Measurements from ENCODE around the gene RAVER1.

Gene RAVER1

GRCh38 chr19:10316229-10317044 is 16.9 kb downstream of the RAVER1 start:
- no peak overlapping the region for H2AFZ ChIP-seq (ENCODE audit: low read length, unreplicated experiment)

GRCh38 chr19:10315335-10316214 is 17.8 kb downstream of the RAVER1 start, which contains the start of gene FDX2:
Gene FDX2 (minus strand): TSS chr19:10316015. CDS start chr19:10315996, 19 bp downstream.
- H3K27ac ChIP-seq (ENCODE audit: low read depth, low read length): peak within 1 kb of the TSS; percentile 14; the same call in 1 of the 2 replicates
- no peaks in the 10 kb centered on the region for H3K36me3 ChIP-seq (ENCODE audit: insufficient read depth, low read length)
- no peaks in the 10 kb centered on the region for H3K27me3 ChIP-seq (ENCODE audit: insufficient read depth, low read length)
- H2AFZ ChIP-seq (ENCODE audit: low read length, unreplicated experiment): no peak within 1 kb of the TSS
- no peaks in the 10 kb centered on the region for H3K4me1 ChIP-seq (ENCODE audit: control insufficient read depth, insufficient read depth, low read length, unreplicated experiment)
- peaks cover 6% of the 10 kb centered on the region for H3K79me2 ChIP-seq (ENCODE audit: control insufficient read depth, insufficient read depth, low read length, unreplicated experiment)
- peak within 1 kb of the TSS; percentile 87 for H3K4me3 ChIP-seq (ENCODE audit: low read depth, low read length)

More at GRCh38 chr19:10316229-10317044, 16.9 kb downstream of the RAVER1 start:
- Histone ChIP-seq H3K27ac (ENCODE audit: low read depth, low read length) (no peak overlapping the region), H3K36me3 (ENCODE audit: insufficient read depth, low read length) (no peaks in the 10 kb centered on the region), H3K27me3 (ENCODE audit: insufficient read depth, low read length) (no peaks in the 10 kb centered on the region), H3K4me3 (ENCODE audit: low read depth, low read length) (peak overlapping the region; percentile 87; the same call in 1 of the 2 replicates), H3K4me1 (ENCODE audit: control insufficient read depth, insufficient read depth, low read length, unreplicated experiment) (no peaks in the 10 kb centered on the region), H3K79me2 (ENCODE audit: control insufficient read depth, insufficient read depth, low read length, unreplicated experiment) (peaks cover 6% of the 10 kb centered on the region)

GRCh38 chr19:10309423-10309822 is 23.9 kb downstream of the RAVER1 start, which contains the start of gene ZGLP1:
Gene ZGLP1 (minus strand): TSS chr19:10309815.
- H3K4me3 ChIP-seq (ENCODE audit: low read depth, low read length): no peak within 1 kb of the TSS
- H3K36me3 ChIP-seq (ENCODE audit: insufficient read depth, low read length): no peaks in the 10 kb centered on the region
- peaks cover 3% of the 10 kb centered on the region for H3K79me2 ChIP-seq (ENCODE audit: control insufficient read depth, insufficient read depth, low read length, unreplicated experiment)
- H2AFZ ChIP-seq (ENCODE audit: low read length, unreplicated experiment): no peak within 1 kb of the TSS
- no peaks in the 10 kb centered on the region for H3K27me3 ChIP-seq (ENCODE audit: insufficient read depth, low read length)
- H3K4me1 ChIP-seq (ENCODE audit: control insufficient read depth, insufficient read depth, low read length, unreplicated experiment): peaks cover 4% of the 10 kb centered on the region
- H3K27ac ChIP-seq (ENCODE audit: low read depth, low read length): no peak within 1 kb of the TSS

GRCh38 chr19:10306327-10306726 is 27.0 kb downstream of the RAVER1 start:
- H3K27ac ChIP-seq (ENCODE audit: low read depth, low read length): no peak overlapping the region
- no peak overlapping the region for H3K4me3 ChIP-seq (ENCODE audit: low read depth, low read length)
- no peaks in the 10 kb centered on the region for H3K36me3 ChIP-seq (ENCODE audit: insufficient read depth, low read length)
- peaks cover 15% of the 10 kb centered on the region for H3K4me1 ChIP-seq (ENCODE audit: control insufficient read depth, insufficient read depth, low read length, unreplicated experiment)
- no peak overlapping the region for H2AFZ ChIP-seq (ENCODE audit: low read length, unreplicated experiment)
- no peaks in the 10 kb centered on the region for H3K79me2 ChIP-seq (ENCODE audit: control insufficient read depth, insufficient read depth, low read length, unreplicated experiment)
- no peaks in the 10 kb centered on the region for H3K27me3 ChIP-seq (ENCODE audit: insufficient read depth, low read length)

GRCh38 chr19:10305139-10305806 is 28.1 kb downstream of the RAVER1 start:
- Histone ChIP-seq H2AFZ (ENCODE audit: low read length, unreplicated experiment) (no peak overlapping the region), H3K4me1 (ENCODE audit: control insufficient read depth, insufficient read depth, low read length, unreplicated experiment) (peaks cover 15% of the 10 kb centered on the region), H3K79me2 (ENCODE audit: control insufficient read depth, insufficient read depth, low read length, unreplicated experiment) (no peaks in the 10 kb centered on the region), H3K27ac (ENCODE audit: low read depth, low read length) (no peak overlapping the region), H3K36me3 (ENCODE audit: insufficient read depth, low read length) (no peaks in the 10 kb centered on the region), H3K4me3 (ENCODE audit: low read depth, low read length) (no peak overlapping the region), H3K27me3 (ENCODE audit: insufficient read depth, low read length) (no peaks in the 10 kb centered on the region)

GRCh38 chr19:10299545-10300458 is 33.5 kb downstream of the RAVER1 start:
- H3K79me2 ChIP-seq (ENCODE audit: control insufficient read depth, insufficient read depth, low read length, unreplicated experiment): no peaks in the 10 kb centered on the region
- no peak overlapping the region for H3K4me3 ChIP-seq (ENCODE audit: low read depth, low read length)
- H2AFZ ChIP-seq (ENCODE audit: low read length, unreplicated experiment): no peak overlapping the region
- no peaks in the 10 kb centered on the region for H3K36me3 ChIP-seq (ENCODE audit: insufficient read depth, low read length)
- H3K27ac ChIP-seq (ENCODE audit: low read depth, low read length): no peak overlapping the region
- peaks cover 11% of the 10 kb centered on the region for H3K4me1 ChIP-seq (ENCODE audit: control insufficient read depth, insufficient read depth, low read length, unreplicated experiment)
- H3K27me3 ChIP-seq (ENCODE audit: insufficient read depth, low read length): no peaks in the 10 kb centered on the region

GRCh38 chr19:10295847-10296591 is 37.3 kb downstream of the RAVER1 start:
- H3K36me3 ChIP-seq (ENCODE audit: insufficient read depth, low read length): 0 out of 2 replicates have a peak, but pooled peaks cover 3% of the 10 kb centered on the region
- H3K4me3 ChIP-seq (ENCODE audit: low read depth, low read length): no peak overlapping the region
- H3K27me3 ChIP-seq (ENCODE audit: insufficient read depth, low read length): 0 out of 2 replicates have a peak, but pooled peaks cover 3% of the 10 kb centered on the region
- H3K4me1 ChIP-seq (ENCODE audit: control insufficient read depth, insufficient read depth, low read length, unreplicated experiment): no peaks in the 10 kb centered on the region
- H3K79me2 ChIP-seq (ENCODE audit: control insufficient read depth, insufficient read depth, low read length, unreplicated experiment): no peaks in the 10 kb centered on the region
- H3K27ac ChIP-seq (ENCODE audit: low read depth, low read length): no peak overlapping the region
- H2AFZ ChIP-seq (ENCODE audit: low read length, unreplicated experiment): no peak overlapping the region

GRCh38 chr19:10295305-10295846 is 38.0 kb downstream of the RAVER1 start:
- H3K27me3 ChIP-seq (ENCODE audit: insufficient read depth, low read length): 0 out of 2 replicates have a peak, but pooled peaks cover 3% of the 10 kb centered on the region
- no peaks in the 10 kb centered on the region for H3K4me1 ChIP-seq (ENCODE audit: control insufficient read depth, insufficient read depth, low read length, unreplicated experiment)
- no peaks in the 10 kb centered on the region for H3K79me2 ChIP-seq (ENCODE audit: control insufficient read depth, insufficient read depth, low read length, unreplicated experiment)
- no peak overlapping the region for H3K4me3 ChIP-seq (ENCODE audit: low read depth, low read length)
- H3K36me3 ChIP-seq (ENCODE audit: insufficient read depth, low read length): 0 out of 2 replicates have a peak, but pooled peaks cover 3% of the 10 kb centered on the region
- H2AFZ ChIP-seq (ENCODE audit: low read length, unreplicated experiment): no peak overlapping the region
- H3K27ac ChIP-seq (ENCODE audit: low read depth, low read length): no peak overlapping the region

GRCh38 chr19:10294368-10294697 is 39.0 kb downstream of the RAVER1 start:
- Histone ChIP-seq H2AFZ (ENCODE audit: low read length, unreplicated experiment) (no peak overlapping the region), H3K4me3 (ENCODE audit: low read depth, low read length) (no peak overlapping the region), H3K79me2 (ENCODE audit: control insufficient read depth, insufficient read depth, low read length, unreplicated experiment) (no peaks in the 10 kb centered on the region), H3K4me1 (ENCODE audit: control insufficient read depth, insufficient read depth, low read length, unreplicated experiment) (no peaks in the 10 kb centered on the region), H3K36me3 (ENCODE audit: insufficient read depth, low read length) (0 out of 2 replicates have a peak, but pooled peaks cover 3% of the 10 kb centered on the region), H3K27me3 (ENCODE audit: insufficient read depth, low read length) (0 out of 2 replicates have a peak, but pooled peaks cover 3% of the 10 kb centered on the region), H3K27ac (ENCODE audit: low read depth, low read length) (no peak overlapping the region)
